ENCODE data around the gene KLF17.

Gene KLF17

GRCh38 chr1:44086692-44087474, 31.7 kb upstream of the KLF17 start:
- H3K18ac ChIP-seq (ENCODE audit: low read length): no peak overlapping the region
- no CpG with 5 or more reads among the region's 4 CpGs for WGBS (ENCODE audit: extremely low coverage, insufficient coverage, low lambda C conversion rate)
- H2BK15ac ChIP-seq (replicated peaks; ENCODE audit: low read depth): no peak overlapping the region
- no peak overlapping the region for H3K27ac ChIP-seq (ENCODE audit: low read depth, low read length)
- no peak overlapping the region for H3K23ac ChIP-seq (ENCODE audit: low read length)
- no peak overlapping the region for H4K8ac ChIP-seq (ENCODE audit: low read depth, low read length)
- H3K4ac ChIP-seq (ENCODE audit: low read depth, low read length): no peak overlapping the region
- H3K36me3 ChIP-seq (ENCODE audit: control insufficient read depth, insufficient read depth, low read length): no peaks in the 10 kb centered on the region
- H2AK5ac ChIP-seq (ENCODE audit: low read length): no peak overlapping the region
- no peaks in the 10 kb centered on the region for H3K79me2 ChIP-seq (ENCODE audit: control insufficient read depth, insufficient read depth, low read length)
- no peaks in the 10 kb centered on the region for H3K79me1 ChIP-seq (ENCODE audit: low read length)
- H3K4me2 ChIP-seq (ENCODE audit: low read length): no peak overlapping the region
- H2BK120ac ChIP-seq (ENCODE audit: low read depth, low read length): no peak overlapping the region
- no peaks in the 10 kb centered on the region for H3K27me3 ChIP-seq (ENCODE audit: insufficient read depth, low read length, poor library complexity)
- H2BK5ac ChIP-seq (ENCODE audit: low read length): no peak overlapping the region
- H3K4me3 ChIP-seq (ENCODE audit: low read length): no peak overlapping the region
- H4K5ac ChIP-seq (ENCODE audit: low read length): no peak overlapping the region
- no peaks in the 10 kb centered on the region for H3K4me1 ChIP-seq (ENCODE audit: control insufficient read depth, low read depth, low read length)
- H3K56ac ChIP-seq (ENCODE audit: low read length): no peak overlapping the region
- no peak overlapping the region for H3K9ac ChIP-seq (ENCODE audit: low read length)
- no peak for DNase-seq

- Histone ChIP-seq H3K27ac (ENCODE audit: low read depth, low read length) (no peak overlapping the region), H4K5ac (ENCODE audit: low read length) (no peak overlapping the region), H3K79me2 (ENCODE audit: control insufficient read depth, insufficient read depth, low read length) (no peaks in the 10 kb centered on the region), H3K56ac (ENCODE audit: low read length) (no peak overlapping the region), H3K23ac (ENCODE audit: low read length) (no peak overlapping the region), H2AK5ac (ENCODE audit: low read length) (no peak overlapping the region), H4K8ac (ENCODE audit: low read depth, low read length) (no peak overlapping the region), H3K36me3 (ENCODE audit: control insufficient read depth, insufficient read depth, low read length) (no peaks in the 10 kb centered on the region), H2BK120ac (ENCODE audit: low read depth, low read length) (no peak overlapping the region), H3K4me2 (ENCODE audit: low read length) (no peak overlapping the region), H3K4me3 (ENCODE audit: low read length) (no peak overlapping the region), H3K27me3 (ENCODE audit: insufficient read depth, low read length, poor library complexity) (no peaks in the 10 kb centered on the region), H2BK5ac (ENCODE audit: low read length) (no peak overlapping the region), H3K9ac (ENCODE audit: low read length) (no peak overlapping the region), H3K79me1 (ENCODE audit: low read length) (no peaks in the 10 kb centered on the region), H3K4ac (ENCODE audit: low read depth, low read length) (no peak overlapping the region), H3K4me1 (ENCODE audit: control insufficient read depth, low read depth, low read length) (no peaks in the 10 kb centered on the region), H3K18ac (ENCODE audit: low read length) (no peak overlapping the region), H2BK15ac (replicated peaks; ENCODE audit: low read depth) (no peak overlapping the region)
- no CpG with 5 or more reads among the region's 13 CpGs for WGBS (ENCODE audit: extremely low coverage, insufficient coverage, low lambda C conversion rate)
- peak; percentile 52 for DNase-seq
These were observed 29.1 kb upstream of the KLF17 start for GRCh38 chr1:44089371-44090048.

- Histone ChIP-seq H2BK15ac (replicated peaks; ENCODE audit: low read depth) (no peak overlapping the region), H4K5ac (ENCODE audit: low read length) (no peak overlapping the region), H3K18ac (ENCODE audit: low read length) (no peak overlapping the region), H4K8ac (ENCODE audit: low read depth, low read length) (no peak overlapping the region), H3K27ac (ENCODE audit: low read depth, low read length) (no peak overlapping the region), H3K23ac (ENCODE audit: low read length) (no peak overlapping the region), H2BK5ac (ENCODE audit: low read length) (no peak overlapping the region), H3K27me3 (ENCODE audit: insufficient read depth, low read length, poor library complexity) (no peaks in the 10 kb centered on the region), H3K79me1 (ENCODE audit: low read length) (no peaks in the 10 kb centered on the region), H3K9ac (ENCODE audit: low read length) (no peak overlapping the region), H3K4ac (ENCODE audit: low read depth, low read length) (no peak overlapping the region), H3K56ac (ENCODE audit: low read length) (no peak overlapping the region), H2BK120ac (ENCODE audit: low read depth, low read length) (no peak overlapping the region), H3K4me2 (ENCODE audit: low read length) (no peak overlapping the region), H3K79me2 (ENCODE audit: control insufficient read depth, insufficient read depth, low read length) (no peaks in the 10 kb centered on the region), H3K4me3 (ENCODE audit: low read length) (no peak overlapping the region), H2AK5ac (ENCODE audit: low read length) (no peak overlapping the region), H3K36me3 (ENCODE audit: control insufficient read depth, insufficient read depth, low read length) (no peaks in the 10 kb centered on the region), H3K4me1 (ENCODE audit: control insufficient read depth, low read depth, low read length) (no peaks in the 10 kb centered on the region)
- no CpG with 5 or more reads among the region's 10 CpGs for WGBS (ENCODE audit: extremely low coverage, insufficient coverage, low lambda C conversion rate)
- no peak for DNase-seq
These were observed 28.0 kb upstream of the KLF17 start for GRCh38 chr1:44090429-44091252.

GRCh38 chr1:44094047-44094446, 24.6 kb upstream of the KLF17 start:
- Histone ChIP-seq H3K9ac (ENCODE audit: low read length) (no peak overlapping the region), H4K8ac (ENCODE audit: low read depth, low read length) (no peak overlapping the region), H3K18ac (ENCODE audit: low read length) (no peak overlapping the region), H3K79me1 (ENCODE audit: low read length) (no peaks in the 10 kb centered on the region), H3K4me1 (ENCODE audit: control insufficient read depth, low read depth, low read length) (no peaks in the 10 kb centered on the region), H3K4ac (ENCODE audit: low read depth, low read length) (no peak overlapping the region), H3K56ac (ENCODE audit: low read length) (no peak overlapping the region), H2BK5ac (ENCODE audit: low read length) (no peak overlapping the region), H3K27ac (ENCODE audit: low read depth, low read length) (no peak overlapping the region), H4K5ac (ENCODE audit: low read length) (no peak overlapping the region), H3K4me3 (ENCODE audit: low read length) (no peak overlapping the region), H3K79me2 (ENCODE audit: control insufficient read depth, insufficient read depth, low read length) (no peaks in the 10 kb centered on the region), H3K36me3 (ENCODE audit: control insufficient read depth, insufficient read depth, low read length) (no peaks in the 10 kb centered on the region), H3K23ac (ENCODE audit: low read length) (no peak overlapping the region), H2BK120ac (ENCODE audit: low read depth, low read length) (no peak overlapping the region), H2BK15ac (replicated peaks; ENCODE audit: low read depth) (no peak overlapping the region), H2AK5ac (ENCODE audit: low read length) (no peak overlapping the region), H3K27me3 (ENCODE audit: insufficient read depth, low read length, poor library complexity) (no peaks in the 10 kb centered on the region), H3K4me2 (ENCODE audit: low read length) (no peak overlapping the region)
- WGBS (ENCODE audit: extremely low coverage, insufficient coverage, low lambda C conversion rate): no CpG with 5 or more reads among the region's 2 CpGs
- no peak for DNase-seq

GRCh38 chr1:44100183-44100868, 18.3 kb upstream of the KLF17 start:
- no peak overlapping the region for H3K9ac ChIP-seq (ENCODE audit: low read length)
- H3K56ac ChIP-seq (ENCODE audit: low read length): no peak overlapping the region
- no peak overlapping the region for H2BK5ac ChIP-seq (ENCODE audit: low read length)
- H3K36me3 ChIP-seq (ENCODE audit: control insufficient read depth, insufficient read depth, low read length): no peaks in the 10 kb centered on the region
- no peaks in the 10 kb centered on the region for H3K4me1 ChIP-seq (ENCODE audit: control insufficient read depth, low read depth, low read length)
- no peak overlapping the region for H4K5ac ChIP-seq (ENCODE audit: low read length)
- no peaks in the 10 kb centered on the region for H3K79me2 ChIP-seq (ENCODE audit: control insufficient read depth, insufficient read depth, low read length)
- no CpG with 5 or more reads among the region's 9 CpGs for WGBS (ENCODE audit: extremely low coverage, insufficient coverage, low lambda C conversion rate)
- no peak overlapping the region for H2AK5ac ChIP-seq (ENCODE audit: low read length)
- no peak overlapping the region for H2BK15ac ChIP-seq (replicated peaks; ENCODE audit: low read depth)
- H3K23ac ChIP-seq (ENCODE audit: low read length): no peak overlapping the region
- H3K79me1 ChIP-seq (ENCODE audit: low read length): no peaks in the 10 kb centered on the region
- no peak overlapping the region for H3K4me2 ChIP-seq (ENCODE audit: low read length)
- no peak overlapping the region for H3K18ac ChIP-seq (ENCODE audit: low read length)
- H3K27me3 ChIP-seq (ENCODE audit: insufficient read depth, low read length, poor library complexity): no peaks in the 10 kb centered on the region
- H3K4me3 ChIP-seq (ENCODE audit: low read length): no peak overlapping the region
- no peak overlapping the region for H3K27ac ChIP-seq (ENCODE audit: low read depth, low read length)
- no peak for DNase-seq
- H3K4ac ChIP-seq (ENCODE audit: low read depth, low read length): no peak overlapping the region
- H2BK120ac ChIP-seq (ENCODE audit: low read depth, low read length): no peak overlapping the region
- no peak overlapping the region for H4K8ac ChIP-seq (ENCODE audit: low read depth, low read length)

Measured in mesendoderm (in vitro differentiated cells).